ENCODE results near the gene ZFPM1. TPM values are rescaled to one million over a fixed set of nuclear protein-coding genes. Genes with fewer than 3 reads are reported as not detected.

Gene ZFPM1
- total RNA-seq, 4 donors from 2014 or later, result 4.2 to 9.3 (median 5.1) TPM

GRCh38 chr16:88453611-88454522, 787 bp downstream of the ZFPM1 start:
- no peak for DNase-seq (ENCODE audit: low spot score in 2 of 2)
- Histone ChIP-seq H3K4me1 (peaks cover 38% of the 10 kb centered on the region), H3K27ac (no peak overlapping the region), H3K27me3 (no peaks in the 10 kb centered on the region), H3K36me3 (no peaks in the 10 kb centered on the region), H3K4me3 (peak overlapping the region; percentile 65), H3K9me3 (no peaks in the 10 kb centered on the region)
- TF ChIP-seq CTCF (IDR thresholded peaks at IDR 0.05), result no peak
- TF ChIP-seq POLR2AphosphoS5 (IDR thresholded peaks at IDR 0.05), result no peak
- no peak for TF ChIP-seq EP300 (IDR thresholded peaks at IDR 0.05)
- TF ChIP-seq POLR2A (IDR thresholded peaks at IDR 0.05), result no peak
- no CpG with 5 or more reads among the region's 89 CpGs for WGBS

- 10% methylated on average over 2 of the region's 27 CpGs for WGBS
- DNase-seq (ENCODE audit: low spot score in 2 of 2), result no peak
Measured at GRCh38 chr16:88454523-88454947, 1.5 kb downstream of the ZFPM1 start.

GRCh38 chr16:88455610-88456355, 2.7 kb downstream of the ZFPM1 start:
- H3K36me3 ChIP-seq, result no peaks in the 10 kb centered on the region
- WGBS, result 1% methylated on average over 9 of the region's 68 CpGs
- no peaks in the 10 kb centered on the region for H3K9me3 ChIP-seq
- peaks cover 38% of the 10 kb centered on the region for H3K4me1 ChIP-seq
- no peak for DNase-seq (ENCODE audit: low spot score in 2 of 2)
- no peaks in the 10 kb centered on the region for H3K27me3 ChIP-seq
- peak overlapping the region; percentile 22 for H3K27ac ChIP-seq
- H3K4me3 ChIP-seq, result peak overlapping the region; percentile 65
- TF ChIP-seq POLR2AphosphoS5 (IDR thresholded peaks at IDR 0.05), result no peak
- TF ChIP-seq POLR2A (IDR thresholded peaks at IDR 0.05), result no peak
- no peak for TF ChIP-seq EP300 (IDR thresholded peaks at IDR 0.05)
- no peak for TF ChIP-seq CTCF (IDR thresholded peaks at IDR 0.05)

More at GRCh38 chr16:88454523-88454947, 1.5 kb downstream of the ZFPM1 start:
- Histone ChIP-seq H3K9me3 (no peaks in the 10 kb centered on the region), H3K4me1 (peaks cover 38% of the 10 kb centered on the region), H3K36me3 (no peaks in the 10 kb centered on the region), H3K27me3 (no peaks in the 10 kb centered on the region), H3K4me3 (peak overlapping the region; percentile 65), H3K27ac (peak overlapping the region; percentile 19)
- TF ChIP-seq CTCF (IDR thresholded peaks at IDR 0.05), result peak in 1 of 2 donors; percentile 4
- no peak for TF ChIP-seq POLR2A (IDR thresholded peaks at IDR 0.05)

GRCh38 chr16:88456356-88457292, 3.5 kb downstream of the ZFPM1 start:
- Histone ChIP-seq H3K36me3 (no peaks in the 10 kb centered on the region), H3K4me1 (peaks cover 42% of the 10 kb centered on the region), H3K9me3 (no peaks in the 10 kb centered on the region), H3K27me3 (no peaks in the 10 kb centered on the region), H3K4me3 (peak overlapping the region; percentile 65), H3K27ac (no peak overlapping the region)
- 77% methylated on average over 12 of the region's 14 CpGs for WGBS
- TF ChIP-seq CTCF (IDR thresholded peaks at IDR 0.05) (no peak), POLR2A (IDR thresholded peaks at IDR 0.05) (no peak)
- no peak for DNase-seq (ENCODE audit: low spot score in 2 of 2)

All from suprapubic skin (tissue), 4 donors.